Heart left ventricle (tissue), 13 donors: ENCODE measurements around the gene BCAS1.

Experiments
- CTCF ChIP-seq, 12 donors: fragments of 200-600 bp; sonication (generic) in 4 of 12; IDR thresholded peaks; one replicate each; pipeline versions ENCODE4 v1.5.0 to v1.8.0; 2018 to 2022; ENCODE audit warnings: antibody characterized with exemption in 12 of 12, mild to moderate bottlenecking in 5 of 12
- POLR2A ChIP-seq, 2 donors: fragments of 450-650 bp; IDR thresholded peaks; one replicate each; pipeline ENCODE4 v1.6.1; 2017; ENCODE audit warnings: antibody characterized with exemption in 2 of 2, mild to moderate bottlenecking in 2 of 2, moderate library complexity in 2 of 2
- donor health status: ischemic (EF 13 %, LVEDD 7.1; RV severe dilation, severe dysfunction).
- donor health status: DM: no; HTN: yes; CAD: no.
- donor health status: DM: no; HTN: no; CAD: no.
- donor health status: ischemic (EF 25% LVEDD 6.9; RV normal size, moderate dysfunction).
- donor health status: ischemic (EF 25% LVEDD 5.7; RV mildly dilated, moderate dysfunction).
- donor health status: ischemic (EF 35%, LVEDD 5.7; RV mildly dilated, moderate dysfunction).
- donor health status: nonischemic (EF 11% LVEDD 7.7; RV severe dilation, severe dysfunction).
- donor health status: DM: yes; HTN: yes; CAD: no.
- donor health status: PGD.
- donor health status: ischemic (EF 29% LVEDD 5.4; RV normal size, mild dysfunction).
- donor health status: nonischemic (EF 23%, LVEDD 6.1; RV moderate dilation, normal function).

GRCh38 chr20:53921443-53921973, 148.9 kb downstream of the BCAS1 start:
- TF ChIP-seq POLR2A (IDR thresholded peaks at IDR 0.05) (no peak), CTCF (IDR thresholded peaks at IDR 0.05) (no peak)
